Measurements from ENCODE around the gene COG3.

The COG3 gene

GRCh38 chr13:45434556-45435371 is 30.0 kb upstream of the COG3 start:
- Histone ChIP-seq H3K4me1 (ENCODE audit: control insufficient read depth in 1 of 2, insufficient read depth in 1 of 2, low read depth in 1 of 2, low read length in 1 of 2) (no peaks in the 10 kb centered on the region), H3K36me3 (no peaks in the 10 kb centered on the region), H3K27ac (no peak overlapping the region), H3K9me3 (no peaks in the 10 kb centered on the region), H3K27me3 (no peaks in the 10 kb centered on the region), H3K4me3 (ENCODE audit: low read depth in 1 of 2, low read length in 1 of 2) (no peak overlapping the region)
- TF ChIP-seq CTCF (IDR thresholded peaks at IDR 0.05) = no peak

- Histone ChIP-seq H3K27me3 (no peaks in the 10 kb centered on the region), H3K27ac (no peak overlapping the region), H3K36me3 (no peaks in the 10 kb centered on the region), H3K4me3 (ENCODE audit: low read depth in 1 of 2, low read length in 1 of 2) (no peak overlapping the region), H3K4me1 (ENCODE audit: control insufficient read depth in 1 of 2, insufficient read depth in 1 of 2, low read depth in 1 of 2, low read length in 1 of 2) (no peaks in the 10 kb centered on the region), H3K9me3 (no peaks in the 10 kb centered on the region)
- TF ChIP-seq CTCF (IDR thresholded peaks at IDR 0.05) = no peak
These were observed 28.4 kb upstream of the COG3 start for GRCh38 chr13:45436332-45436731.

GRCh38 chr13:45436953-45437352 is 27.8 kb upstream of the COG3 start:
- Histone ChIP-seq H3K27me3 (no peaks in the 10 kb centered on the region), H3K27ac (no peak overlapping the region), H3K4me1 (ENCODE audit: control insufficient read depth in 1 of 2, insufficient read depth in 1 of 2, low read depth in 1 of 2, low read length in 1 of 2) (no peaks in the 10 kb centered on the region), H3K36me3 (no peaks in the 10 kb centered on the region), H3K4me3 (ENCODE audit: low read depth in 1 of 2, low read length in 1 of 2) (no peak overlapping the region), H3K9me3 (no peaks in the 10 kb centered on the region)
- TF ChIP-seq CTCF (IDR thresholded peaks at IDR 0.05) = no peak

- Histone ChIP-seq H3K4me3 (ENCODE audit: low read depth in 1 of 2, low read length in 1 of 2) (no peak overlapping the region), H3K27me3 (no peaks in the 10 kb centered on the region), H3K4me1 (ENCODE audit: control insufficient read depth in 1 of 2, insufficient read depth in 1 of 2, low read depth in 1 of 2, low read length in 1 of 2) (no peaks in the 10 kb centered on the region), H3K9me3 (no peaks in the 10 kb centered on the region), H3K36me3 (no peaks in the 10 kb centered on the region), H3K27ac (no peak overlapping the region)
- TF ChIP-seq CTCF (IDR thresholded peaks at IDR 0.05) = no peak
These were observed 26.8 kb upstream of the COG3 start for GRCh38 chr13:45437947-45438346.

- no peak for TF ChIP-seq CTCF (IDR thresholded peaks at IDR 0.05)
- no peaks in the 10 kb centered on the region for H3K9me3 ChIP-seq
- no peaks in the 10 kb centered on the region for H3K36me3 ChIP-seq
These were observed 25.7 kb upstream of the COG3 start for GRCh38 chr13:45439008-45439407.

More at GRCh38 chr13:45439008-45439407, 25.7 kb upstream of the COG3 start:
- no peaks in the 10 kb centered on the region for H3K4me1 ChIP-seq (ENCODE audit: control insufficient read depth in 1 of 2, insufficient read depth in 1 of 2, low read depth in 1 of 2, low read length in 1 of 2)
- no peak overlapping the region for H3K4me3 ChIP-seq (ENCODE audit: low read depth in 1 of 2, low read length in 1 of 2)
- H3K27me3 ChIP-seq = no peaks in the 10 kb centered on the region
- no peak overlapping the region for H3K27ac ChIP-seq
